Measurements from ENCODE around the gene DIPK2B. TPM values are rescaled to one million over a fixed set of nuclear protein-coding genes. Genes with fewer than 3 reads are reported as not detected.

Gene DIPK2B
- total and polyA plus RNA-seq, 2 donors (not counting 1 experiment from before 2014, with no cell fraction given), result not detected

DNA sequence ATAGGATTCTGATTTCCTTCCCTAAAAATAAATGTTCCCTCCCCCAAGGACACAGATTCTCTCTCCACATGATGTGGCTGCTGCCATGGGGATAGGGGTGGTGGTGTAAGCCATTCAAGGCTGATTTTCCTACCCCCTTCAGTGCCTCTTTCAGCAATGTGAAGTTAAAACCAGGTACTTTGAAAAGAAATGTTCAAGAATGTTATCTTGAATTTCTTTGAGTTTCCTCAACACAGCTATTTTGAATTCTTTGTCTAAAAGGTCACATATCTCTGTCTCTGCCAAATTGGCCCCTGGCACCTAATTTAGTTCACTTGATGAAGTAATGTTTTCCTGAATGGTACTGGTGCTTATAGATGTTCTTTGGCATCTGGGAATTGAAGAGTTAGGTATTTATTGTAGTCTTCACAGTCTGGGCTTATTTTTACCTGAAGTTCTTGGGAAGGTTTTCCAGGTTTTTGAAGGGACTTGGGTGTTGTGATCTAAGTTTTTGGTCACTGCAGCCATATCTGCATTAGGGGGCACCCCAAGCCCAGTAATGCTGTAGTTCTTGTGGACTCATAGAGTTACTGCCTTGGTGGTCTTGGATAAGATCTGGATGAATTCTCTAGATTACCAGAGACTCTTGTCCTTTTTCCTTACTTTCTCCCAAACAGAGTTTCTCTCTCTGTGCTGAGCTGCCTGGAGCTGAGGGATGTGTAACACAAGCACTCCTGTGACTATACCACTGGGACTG, 7.6 kb upstream of the DIPK2B start:
- no peaks in the 10 kb centered on the region for H3K9me3 ChIP-seq (ENCODE audit: control extremely low read depth in 1 of 3, control insufficient read depth in 2 of 3, insufficient read depth in 1 of 3, low read length in 2 of 3)

DNA sequence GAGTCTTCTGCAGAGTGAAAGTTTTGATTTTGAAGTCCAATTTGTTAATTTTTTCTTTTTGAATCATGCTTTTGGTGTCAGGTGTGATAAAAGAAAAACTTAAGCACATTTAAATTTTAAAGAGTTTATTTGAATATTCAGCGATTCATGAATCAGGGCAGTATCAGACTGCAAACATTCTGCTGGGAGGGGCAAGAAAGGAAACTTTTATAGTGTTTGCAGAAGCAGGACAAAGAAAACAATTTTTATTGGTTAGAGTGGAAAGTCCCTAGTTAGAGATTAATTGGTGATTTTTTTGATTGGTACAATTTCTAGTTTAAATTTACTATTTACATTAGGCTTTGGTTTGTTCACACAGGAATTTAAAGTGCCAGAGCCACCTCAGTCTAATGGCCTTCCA, 1.5 kb upstream of the DIPK2B start:
- H3K27me3 ChIP-seq (replicated peaks in 1 of 4; ENCODE audit: control extremely low read depth in 1 of 4, control insufficient read depth in 3 of 4, insufficient read depth in 4 of 4, low read length in 3 of 4), result no peaks in the 10 kb centered on the region
- POLR2A ChIA-PET, result no interaction called here

More for the DNA sequence above, 7.6 kb upstream of the DIPK2B start:
- no peak for DNase-seq
- CTCF ChIA-PET, result no interaction called here
- POLR2A ChIA-PET, result no interaction called here
- Mint-ChIP-seq H3K27me3 (peaks cover 2% of the 10 kb centered on the region), H3K27ac (no peak overlapping the region), H3K4me1 (no peaks in the 10 kb centered on the region), H3K4me3 (no peak overlapping the region), H3K9me3 (ENCODE audit: insufficient read depth) (peaks cover 4% of the 10 kb centered on the region)
- H3K4me3 ChIP-seq (ENCODE audit: control extremely low read depth in 1 of 5, extremely low read depth in 1 of 5, insufficient read depth in 1 of 5, low read depth in 2 of 5, low read length in 4 of 5), result no peak overlapping the region
- no peak overlapping the region for H3K9ac ChIP-seq (ENCODE audit: low read length)
- no peak overlapping the region for H3K27ac ChIP-seq (ENCODE audit: low read length in 2 of 2)
- intact Hi-C loops (cut with micrococcal nuclease), result no loop called here
- ATAC-seq (ENCODE audit: low read depth), result no peak
- H3K27me3 ChIP-seq (replicated peaks in 1 of 4; ENCODE audit: control extremely low read depth in 1 of 4, control insufficient read depth in 3 of 4, insufficient read depth in 4 of 4, low read length in 3 of 4), result no peaks in the 10 kb centered on the region
- TF ChIP-seq EZH2 (IDR thresholded peaks at IDR 0.05; ENCODE audit: borderline replicate concordance, insufficient read depth, low read depth, low read length, poor library complexity, severe bottlenecking), result no peak
- TF ChIP-seq, protein P1, sequence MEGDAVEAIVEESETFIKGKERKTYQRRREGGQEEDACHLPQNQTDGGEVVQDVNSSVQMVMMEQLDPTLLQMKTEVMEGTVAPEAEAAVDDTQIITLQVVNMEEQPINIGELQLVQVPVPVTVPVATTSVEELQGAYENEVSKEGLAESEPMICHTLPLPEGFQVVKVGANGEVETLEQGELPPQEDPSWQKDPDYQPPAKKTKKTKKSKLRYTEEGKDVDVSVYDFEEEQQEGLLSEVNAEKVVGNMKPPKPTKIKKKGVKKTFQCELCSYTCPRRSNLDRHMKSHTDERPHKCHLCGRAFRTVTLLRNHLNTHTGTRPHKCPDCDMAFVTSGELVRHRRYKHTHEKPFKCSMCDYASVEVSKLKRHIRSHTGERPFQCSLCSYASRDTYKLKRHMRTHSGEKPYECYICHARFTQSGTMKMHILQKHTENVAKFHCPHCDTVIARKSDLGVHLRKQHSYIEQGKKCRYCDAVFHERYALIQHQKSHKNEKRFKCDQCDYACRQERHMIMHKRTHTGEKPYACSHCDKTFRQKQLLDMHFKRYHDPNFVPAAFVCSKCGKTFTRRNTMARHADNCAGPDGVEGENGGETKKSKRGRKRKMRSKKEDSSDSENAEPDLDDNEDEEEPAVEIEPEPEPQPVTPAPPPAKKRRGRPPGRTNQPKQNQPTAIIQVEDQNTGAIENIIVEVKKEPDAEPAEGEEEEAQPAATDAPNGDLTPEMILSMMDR (IDR thresholded peaks at IDR 0.05), result no peak
- H2AFZ ChIP-seq (ENCODE audit: insufficient read depth, low read depth, low read length, poor library complexity, severe bottlenecking), result no peak overlapping the region
- H3K4me1 ChIP-seq (ENCODE audit: control insufficient read depth in 2 of 2, insufficient read depth in 2 of 2, low read length in 2 of 2), result no peaks in the 10 kb centered on the region
- no peaks in the 10 kb centered on the region for H3K79me2 ChIP-seq (ENCODE audit: control insufficient read depth, insufficient read depth, low read length)
- no peaks in the 10 kb centered on the region for H3K36me3 ChIP-seq (replicated peaks in 1 of 2; ENCODE audit: control extremely low read depth in 1 of 2, control insufficient read depth in 1 of 2, extremely low read depth in 1 of 2, insufficient read depth in 2 of 2, low read length in 1 of 2)
- no peaks in the 10 kb centered on the region for H4K20me1 ChIP-seq (ENCODE audit: control insufficient read depth, insufficient read depth, low read length, poor library complexity, severe bottlenecking)
- H3K4me2 ChIP-seq (replicated peaks; ENCODE audit: low read depth, low read length, poor library complexity, severe bottlenecking), result no peak overlapping the region

More for the DNA sequence above, 1.5 kb upstream of the DIPK2B start:
- Histone ChIP-seq H2AFZ (ENCODE audit: insufficient read depth, low read depth, low read length, poor library complexity, severe bottlenecking) (no peak overlapping the region), H3K9ac (ENCODE audit: low read length) (no peak overlapping the region), H3K27ac (ENCODE audit: low read length in 2 of 2) (no peak overlapping the region), H3K4me1 (ENCODE audit: control insufficient read depth in 2 of 2, insufficient read depth in 2 of 2, low read length in 2 of 2) (no peaks in the 10 kb centered on the region), H3K36me3 (replicated peaks in 1 of 2; ENCODE audit: control extremely low read depth in 1 of 2, control insufficient read depth in 1 of 2, extremely low read depth in 1 of 2, insufficient read depth in 2 of 2, low read length in 1 of 2) (no peaks in the 10 kb centered on the region), H3K9me3 (ENCODE audit: control extremely low read depth in 1 of 3, control insufficient read depth in 2 of 3, insufficient read depth in 1 of 3, low read length in 2 of 3) (no peaks in the 10 kb centered on the region), H3K79me2 (ENCODE audit: control insufficient read depth, insufficient read depth, low read length) (no peaks in the 10 kb centered on the region), H3K4me3 (ENCODE audit: control extremely low read depth in 1 of 5, extremely low read depth in 1 of 5, insufficient read depth in 1 of 5, low read depth in 2 of 5, low read length in 4 of 5) (no peak overlapping the region), H3K4me2 (replicated peaks; ENCODE audit: low read depth, low read length, poor library complexity, severe bottlenecking) (no peak overlapping the region), H4K20me1 (ENCODE audit: control insufficient read depth, insufficient read depth, low read length, poor library complexity, severe bottlenecking) (no peaks in the 10 kb centered on the region)
- DNase-seq, result no peak
- Mint-ChIP-seq H3K9me3 (ENCODE audit: insufficient read depth) (peaks cover 4% of the 10 kb centered on the region), H3K27me3 (peaks cover 19% of the 10 kb centered on the region), H3K4me3 (no peak overlapping the region), H3K27ac (no peak overlapping the region), H3K4me1 (no peaks in the 10 kb centered on the region)
- CTCF ChIA-PET, result no interaction called here
- no CpG with 5 or more reads among the region's 1 CpG for WGBS (ENCODE audit: insufficient coverage)
- no peak for TF ChIP-seq EZH2 (IDR thresholded peaks at IDR 0.05; ENCODE audit: borderline replicate concordance, insufficient read depth, low read depth, low read length, poor library complexity, severe bottlenecking)
- intact Hi-C loops (cut with micrococcal nuclease), result no loop called here
- ATAC-seq (ENCODE audit: low read depth), result no peak

Measured in B cell (primary cell).